IMR-90 (cell line): ENCODE results near the gene TMEM215. TPM values are rescaled to one million over a fixed set of nuclear protein-coding genes. Genes with fewer than 3 reads are reported as not detected.
"Not testable (repeated sequence)": the region's sequence is repeated elsewhere in the genome, so short reads cannot be mapped to it uniquely, and the experiment has no call there.

Source experiments
- ATAC-seq: fragments of 200-7000 bp; cut with Tn5 transposase; 2 replicates; pipeline ENCODE4 v1.9.1; 2020; ENCODE audit warnings: low read depth, mild to moderate bottlenecking, moderate library complexity
- BruUV-seq: library from RNA; stranded (reverse); fragments of 400-500 nt; replicated peaks from 2 replicates; lab custom pipeline; 2021; lab: Mats Ljungman, UMichigan
- CTCF ChIA-PET: fragments of 300-600 bp; formaldehyde crosslinking; extraction: SDS; loops from one replicate; lab custom pipeline; 2021; ENCODE audit warnings: antibody characterized with exemption; lab: Yijun Ruan, JAX
- POLR2A ChIA-PET: fragments of 300-600 bp; sonication (Branson Sonifier 250); formaldehyde crosslinking; loops from one replicate; lab custom pipeline; 2022; ENCODE audit warnings: antibody characterized with exemption; ENCODE audit not compliant: unreplicated experiment; lab: Charles Lee
- DNase-seq: peaks from one replicate; pipeline ENCODE4 v3.0.0; 2013
- H2AFZ ChIP-seq: replicated peaks from 2 replicates; pipeline ENCODE3; 2013; ENCODE audit warnings: low read length, mild to moderate bottlenecking; ENCODE audit not compliant: poor library complexity
- H2AK5ac ChIP-seq: 2 replicates; pipeline ENCODE4 v1.6.1; 2013; ENCODE audit warnings: low read depth, low read length, inconsistent platforms
- H2AK9ac ChIP-seq: replicated peaks from 2 replicates; pipeline ENCODE3; 2013; ENCODE audit warnings: mild to moderate bottlenecking, low read depth, low read length, moderate library complexity; ENCODE audit not compliant: poor library complexity
- H2BK120ac ChIP-seq: 2 replicates; pipeline ENCODE4 v1.6.1; 2013; ENCODE audit warnings: low read depth, low read length, inconsistent platforms
- H2BK15ac ChIP-seq: 3 replicates; pipeline ENCODE4 v1.6.1; 2013; ENCODE audit warnings: low read depth, low read length, inconsistent platforms
- H2BK20ac ChIP-seq: 2 replicates; pipeline ENCODE4 v1.6.1; 2013; ENCODE audit warnings: low read depth, mild to moderate bottlenecking, inconsistent platforms, low read length, moderate library complexity
- H2BK5ac ChIP-seq: 2 replicates; pipeline ENCODE4 v1.6.1; 2013; ENCODE audit warnings: mild to moderate bottlenecking, low read depth, low read length, inconsistent platforms; ENCODE audit not compliant: poor library complexity, severe bottlenecking
- H3K14ac ChIP-seq: replicated peaks from 2 replicates; pipeline ENCODE4 v1.6.1; 2013; ENCODE audit warnings: low read depth, low read length, inconsistent platforms
- H3K18ac ChIP-seq: 2 replicates; pipeline ENCODE4 v1.6.1; 2013; ENCODE audit warnings: low read depth, low read length, control low read depth
- H3K23ac ChIP-seq: 2 replicates; pipeline ENCODE4 v1.6.1; 2013; ENCODE audit warnings: low read depth, low read length, inconsistent platforms
- H3K27ac ChIP-seq: 2 replicates; pipeline ENCODE4 v1.5.1; 2013; ENCODE audit warnings: mild to moderate bottlenecking, control low read depth, low read length; ENCODE audit not compliant: insufficient read depth
- H3K27me3 ChIP-seq: 2 replicates; pipeline ENCODE4 v1.6.1; 2013; ENCODE audit warnings: low read length; ENCODE audit not compliant: control insufficient read depth, insufficient read depth
- H3K36me3 ChIP-seq: 2 replicates; pipeline ENCODE4 v1.6.1; 2013; ENCODE audit warnings: low read length, mixed read lengths; ENCODE audit not compliant: control insufficient read depth, insufficient read depth
- H3K4ac ChIP-seq: 2 replicates; pipeline ENCODE4 v1.6.1; 2013; ENCODE audit warnings: low read depth, low read length, inconsistent platforms
- H3K4me1 ChIP-seq: 2 replicates; pipeline ENCODE4 v1.6.1; 2013; ENCODE audit warnings: low read length, mixed read lengths; ENCODE audit not compliant: control insufficient read depth, insufficient read depth
- H3K4me2 ChIP-seq: 2 replicates; pipeline ENCODE4 v1.6.1; 2013; ENCODE audit warnings: low read depth, mild to moderate bottlenecking, control low read depth, low read length, moderate library complexity
- H3K4me3 ChIP-seq: 2 replicates; pipeline ENCODE4 v1.5.1; 2013; ENCODE audit warnings: low read depth, mild to moderate bottlenecking, control low read depth, low read length, moderate library complexity; ENCODE audit not compliant: insufficient read depth
- H3K56ac ChIP-seq: 2 replicates; pipeline ENCODE4 v1.6.1; 2013; ENCODE audit warnings: low read length, inconsistent platforms; ENCODE audit not compliant: insufficient read depth; ENCODE audit errors: extremely low read depth
- H3K79me1 ChIP-seq, 2 experiments: 2 replicates each; pipeline ENCODE4 v1.6.1; 2013; ENCODE audit warnings: low read length in 2 of 2, inconsistent platforms in 1 of 2, low read depth in 1 of 2
- H3K9ac ChIP-seq: 2 replicates; pipeline ENCODE4 v1.6.1; 2013; ENCODE audit warnings: low read depth, low read length, control low read depth
- H3K9me1 ChIP-seq: 2 replicates; pipeline ENCODE4 v1.6.1; 2013; ENCODE audit warnings: low read length, inconsistent platforms; ENCODE audit not compliant: insufficient read depth
- H3K9me3 ChIP-seq: 2 replicates; pipeline ENCODE4 v1.6.1; 2013; ENCODE audit warnings: low read length; ENCODE audit not compliant: control insufficient read depth, insufficient read depth
- H4K20me1 ChIP-seq: 2 replicates; pipeline ENCODE4 v1.6.1; 2013; ENCODE audit warnings: low read length, inconsistent platforms; ENCODE audit not compliant: insufficient read depth
- H4K5ac ChIP-seq: 2 replicates; pipeline ENCODE4 v1.6.1; 2013; ENCODE audit warnings: mild to moderate bottlenecking, low read depth, low read length, control low read depth
- H4K8ac ChIP-seq, 2 experiments: 2 replicates each; pipeline ENCODE4 v1.6.1; 2013; ENCODE audit warnings: low read depth in 2 of 2, low read length in 2 of 2, control low read depth in 1 of 2, inconsistent platforms in 1 of 2
- H4K91ac ChIP-seq: 2 replicates; pipeline ENCODE4 v1.6.1; 2013; ENCODE audit warnings: low read depth, low read length, inconsistent platforms; ENCODE audit not compliant: insufficient read depth
- WGBS, 2 experiments: methylation state at CpG; one replicate each; pipeline versions ENCODE4 v1.1.5 to v1.1.7; 2013; ENCODE audit warnings: missing lambda C conversion rate in 2 of 2; ENCODE audit not compliant: insufficient read length in 1 of 2; ENCODE audit errors: extremely low coverage in 2 of 2; 5-methylcytosine and 5-hydroxymethylcytosine counted together
- dilution Hi-C: fragments of 300-500 bp; cut with HindIII; formaldehyde crosslinking; loops from one replicate; pipeline ENCODE4 v1.14.3; 2018; ENCODE audit warnings: low sequenced_read_pairs; ENCODE audit not compliant: unreplicated experiment
- in situ Hi-C: fragments of 300-500 bp; cut with MboI; formaldehyde crosslinking; loops from 3 replicates; pipeline ENCODE4 v1.14.3; 2019; ENCODE audit warnings: low sequenced_read_pairs, inconsistent platforms, mixed read lengths
- intact Hi-C: fragments of 100-400 bp; cut with micrococcal nuclease; formaldehyde crosslinking; loops from 2 replicates; pipeline ENCODE4 v1.10.0; 2022
- polyA plus RNA-seq, 3 experiments: library from polyadenylated mRNA; depleted of rRNA; stranded (reverse); fragments of >200 nt; gene quantifications; 2 replicates each; pipeline ENCODE4 v1.2.3, GENCODE V29; 2012; ENCODE audit warnings: low replicate concordance in 1 of 3
- total RNA-seq: library from RNA; depleted of rRNA; stranded (reverse); fragments of >200 nt; gene quantifications from 2 replicates; pipeline ENCODE4 v1.2.3, GENCODE V29; 2012

TMEM215 gene
- total and polyA plus RNA-seq, 2 of the 4 experiments (the other 2 are of a cell fraction) = not detected

DNA sequence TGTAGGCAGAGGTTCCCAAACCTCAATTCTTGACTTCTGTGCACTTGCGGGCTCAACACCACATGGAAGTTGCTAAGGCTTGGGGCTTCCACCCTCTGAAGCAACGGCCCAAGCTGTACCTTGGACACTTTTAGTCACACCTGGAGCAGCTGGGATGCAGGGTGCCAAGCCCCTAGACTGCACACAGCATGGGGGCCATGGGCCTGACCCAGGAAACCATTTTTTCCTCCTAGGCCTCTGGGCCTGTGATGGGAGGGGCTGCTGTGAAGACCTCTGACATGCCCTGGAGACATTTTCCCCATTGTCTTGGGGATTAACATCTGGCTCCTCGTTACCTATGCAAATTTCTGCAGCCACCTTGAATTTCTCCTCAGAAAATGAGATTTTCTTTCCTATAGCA, 12.7 kb downstream of the TMEM215 start:
- H3K9ac ChIP-seq, H2BK120ac ChIP-seq, BruUV-seq, H4K20me1 ChIP-seq, ATAC-seq, H3K79me1 ChIP-seq, H4K8ac ChIP-seq, H3K9me1 ChIP-seq, CTCF ChIA-PET, H3K4me3 ChIP-seq, H3K27me3 ChIP-seq, H3K27ac ChIP-seq, H3K36me3 ChIP-seq, H2BK5ac ChIP-seq, POLR2A ChIA-PET, H2AK9ac ChIP-seq, DNase-seq, in situ Hi-C loops, dilution Hi-C loops, H2BK20ac ChIP-seq, H3K4me2 ChIP-seq, H3K4ac ChIP-seq, H3K9me3 ChIP-seq, H3K4me1 ChIP-seq, H3K18ac ChIP-seq, H2AK5ac ChIP-seq, H3K23ac ChIP-seq, H4K91ac ChIP-seq, H3K56ac ChIP-seq, H2AFZ ChIP-seq, H2BK15ac ChIP-seq, H4K5ac ChIP-seq, intact Hi-C loops, H3K14ac ChIP-seq: not testable (repeated sequence)
- WGBS, 2 experiments = 0% methylated on average over 1 of the region's 3 CpGs; no CpG with 5 or more reads in 1 of the 2 experiments
